HG03432 (cell line): Measurements from ENCODE around the gene HMX2.

Experiments used
- ATAC-seq: cut with Tn5 transposase; IDR thresholded peaks from one replicate; pipeline ENCODE4 v1.9.1; 2021; ENCODE audit warnings: mild to moderate bottlenecking, moderate library complexity; ENCODE audit not compliant: unreplicated experiment

The HMX2 gene

GRCh38 chr10:123180101-123181090, 32.5 kb downstream of the HMX2 start:
- no peak for ATAC-seq

GRCh38 chr10:123183724-123184123, 35.8 kb downstream of the HMX2 start:
- no peak for ATAC-seq

GRCh38 chr10:123187781-123188180, 39.8 kb downstream of the HMX2 start:
- no peak for ATAC-seq

- ATAC-seq: no peak
These were observed 44.0 kb downstream of the HMX2 start for GRCh38 chr10:123191886-123192285.

GRCh38 chr10:123194056-123194455, 46.1 kb downstream of the HMX2 start:
- no peak for ATAC-seq
